Naive B cell (primary cell): ENCODE data around the gene LDLRAD4. TPM values are rescaled to one million over a fixed set of nuclear protein-coding genes. Genes with fewer than 3 reads are reported as not detected.

Experiments
- ATAC-seq, 2 donors: fragments of 150-1000 bp; cut with Tn5 transposase; 2 replicates each; pipeline ENCODE4 v1.10.0; 2021; ENCODE audit warnings: low read depth in 2 of 2, mild to moderate bottlenecking in 2 of 2, moderate library complexity in 2 of 2
- DNase-seq: peaks from one replicate; pipeline ENCODE4 v3.0.0; 2022
- H3K27ac Mint-ChIP-seq, 6 donors: one replicate each; pipeline ENCODE4 v1.8.0; 2020 to 2022; ENCODE audit warnings: mild to moderate bottlenecking in 6 of 6, mixed read lengths in 6 of 6, moderate library complexity in 5 of 6, inconsistent platforms in 2 of 6
- H3K27me3 Mint-ChIP-seq, 3 donors: one replicate each; pipeline ENCODE4 v1.8.0; 2021 to 2022; ENCODE audit warnings: mixed read lengths in 3 of 3, mild to moderate bottlenecking in 1 of 3
- H3K36me3 Mint-ChIP-seq, 2 donors: one replicate each; pipeline ENCODE4 v1.8.0; 2020 to 2022; ENCODE audit warnings: mixed read lengths in 2 of 2, inconsistent platforms in 1 of 2, mild to moderate bottlenecking in 1 of 2
- H3K4me1 Mint-ChIP-seq, 3 donors: one replicate each; pipeline ENCODE4 v1.8.0; 2020 to 2022; ENCODE audit warnings: mixed read lengths in 3 of 3, inconsistent platforms in 1 of 3, mild to moderate bottlenecking in 1 of 3, moderate library complexity in 1 of 3
- H3K4me3 Mint-ChIP-seq, 8 donors: one replicate each; pipeline ENCODE4 v1.8.0; 2020 to 2022; ENCODE audit warnings: mild to moderate bottlenecking in 8 of 8, mixed read lengths in 8 of 8, moderate library complexity in 8 of 8, inconsistent platforms in 2 of 8
- H3K9me3 Mint-ChIP-seq, 7 donors: one replicate each; pipeline ENCODE4 v1.8.0; 2020 to 2022; ENCODE audit warnings: mixed read lengths in 7 of 7, mild to moderate bottlenecking in 5 of 7, inconsistent platforms in 2 of 7, moderate library complexity in 1 of 7
- polyA plus RNA-seq, 6 donors: library from polyadenylated mRNA; unstranded; fragments of 300-500 nt; fragmentation: Illumina TruSeq; gene quantifications; one replicate each; pipeline ENCODE4 v1.2.3, GENCODE V29; 2021; ENCODE audit warnings: low read depth in 6 of 6

The LDLRAD4 gene
- polyA plus RNA-seq, 6 donors from 2014 or later: 6.4 to 16.1 (median 9.2) TPM

DNA sequence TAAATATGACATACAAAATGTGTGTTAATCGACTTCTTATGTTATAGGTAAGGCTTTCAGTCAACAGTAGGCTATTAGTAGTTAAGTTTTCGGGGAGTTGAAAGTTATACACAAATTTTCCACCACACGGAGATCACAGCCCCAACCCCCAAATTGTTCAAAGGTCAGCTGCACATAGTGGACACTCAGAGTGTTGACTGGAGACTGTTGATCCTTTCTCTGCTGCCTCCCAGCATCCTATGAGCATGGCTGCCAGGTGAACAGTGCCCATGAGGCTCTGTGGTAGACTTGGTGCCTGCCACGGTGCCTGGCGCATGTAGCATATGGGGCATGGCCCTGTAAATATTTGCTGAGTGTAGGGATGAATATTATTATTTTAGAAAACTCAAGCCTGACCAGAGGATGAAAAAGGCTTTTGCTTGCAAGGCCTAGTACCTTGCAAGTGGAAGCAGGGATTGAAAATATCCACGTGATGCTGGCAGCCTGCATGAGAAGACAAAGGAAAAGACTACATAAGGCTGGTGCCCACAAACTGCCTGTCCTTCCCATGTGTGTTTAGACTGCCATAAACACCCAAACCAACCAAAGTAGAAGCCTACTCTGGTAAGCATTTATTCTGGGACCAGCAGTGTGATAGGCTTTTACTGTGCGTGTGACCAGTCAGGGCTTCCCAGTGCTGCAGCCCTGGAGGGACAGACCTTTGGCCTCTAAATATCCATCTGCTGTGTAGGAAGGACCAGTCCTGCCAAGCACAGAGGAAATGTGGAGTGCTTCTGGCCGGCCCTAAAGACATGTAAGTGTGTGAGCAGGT lies 226.1 kb downstream of the LDLRAD4 start:
- DNase-seq: no peak
- no peaks in the 10 kb centered on the region for H3K9me3 Mint-ChIP-seq
- H3K36me3 Mint-ChIP-seq: no peaks in the 10 kb centered on the region
- ATAC-seq: no peak
- H3K27me3 Mint-ChIP-seq: peaks cover 0 to 6% (median 0%) of the 10 kb centered on the region in 3 donors
- no peak overlapping the region for H3K4me3 Mint-ChIP-seq
- H3K4me1 Mint-ChIP-seq: peaks cover 11 to 12% (median 11%) of the 10 kb centered on the region in 3 donors
- no peak overlapping the region for H3K27ac Mint-ChIP-seq

DNA sequence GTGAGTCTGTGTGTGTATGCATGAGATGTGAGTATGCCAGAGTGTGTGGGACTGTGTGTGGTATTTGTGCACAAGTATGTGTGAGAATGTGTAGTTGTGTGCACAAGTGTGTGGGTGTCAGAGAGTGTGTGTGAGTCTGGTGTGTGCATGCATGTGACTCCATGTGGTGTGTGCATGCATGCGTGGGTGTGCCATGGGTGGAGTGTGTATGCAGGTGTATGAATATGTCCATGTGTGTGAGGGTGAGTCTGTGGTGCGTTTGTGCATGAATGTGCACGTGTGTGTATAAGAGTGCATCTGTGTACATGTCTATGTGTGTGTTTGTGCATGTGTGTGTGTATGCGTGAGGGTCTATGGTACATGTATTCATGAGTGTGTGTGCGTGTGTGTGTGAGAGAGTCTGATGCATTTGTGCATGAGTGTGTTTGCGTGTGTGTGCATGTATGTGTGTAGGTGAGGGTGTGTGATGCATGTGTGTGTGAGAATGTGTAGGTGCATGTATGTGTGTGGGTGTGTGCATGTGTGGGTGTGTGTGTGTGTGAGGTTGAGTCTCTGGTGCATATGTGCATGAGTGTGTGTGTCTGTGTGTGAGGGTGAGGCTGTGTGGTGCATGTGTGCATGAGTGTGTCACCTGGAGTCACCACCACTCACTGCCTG lies 226.8 kb downstream of the LDLRAD4 start:
- Mint-ChIP-seq H3K4me3 (no peak overlapping the region), H3K27me3 (peaks cover 0 to 6% (median 0%) of the 10 kb centered on the region in 3 donors), H3K36me3 (no peaks in the 10 kb centered on the region), H3K27ac (no peak overlapping the region), H3K4me1 (peaks cover 11 to 14% (median 12%) of the 10 kb centered on the region in 3 donors), H3K9me3 (no peaks in the 10 kb centered on the region)
- ATAC-seq (no peak), DNase-seq (no peak)

- Mint-ChIP-seq H3K27me3 (peaks cover 0 to 6% (median 0%) of the 10 kb centered on the region in 3 donors), H3K27ac (no peak overlapping the region), H3K9me3 (no peaks in the 10 kb centered on the region), H3K4me3 (no peak overlapping the region), H3K36me3 (no peaks in the 10 kb centered on the region), H3K4me1 (peaks cover 11 to 18% (median 12%) of the 10 kb centered on the region in 3 donors)
- ATAC-seq: no peak
- no peak for DNase-seq
Observed at GRCh38 chr18:13446024-13446423, 227.5 kb downstream of the LDLRAD4 start.

DNA sequence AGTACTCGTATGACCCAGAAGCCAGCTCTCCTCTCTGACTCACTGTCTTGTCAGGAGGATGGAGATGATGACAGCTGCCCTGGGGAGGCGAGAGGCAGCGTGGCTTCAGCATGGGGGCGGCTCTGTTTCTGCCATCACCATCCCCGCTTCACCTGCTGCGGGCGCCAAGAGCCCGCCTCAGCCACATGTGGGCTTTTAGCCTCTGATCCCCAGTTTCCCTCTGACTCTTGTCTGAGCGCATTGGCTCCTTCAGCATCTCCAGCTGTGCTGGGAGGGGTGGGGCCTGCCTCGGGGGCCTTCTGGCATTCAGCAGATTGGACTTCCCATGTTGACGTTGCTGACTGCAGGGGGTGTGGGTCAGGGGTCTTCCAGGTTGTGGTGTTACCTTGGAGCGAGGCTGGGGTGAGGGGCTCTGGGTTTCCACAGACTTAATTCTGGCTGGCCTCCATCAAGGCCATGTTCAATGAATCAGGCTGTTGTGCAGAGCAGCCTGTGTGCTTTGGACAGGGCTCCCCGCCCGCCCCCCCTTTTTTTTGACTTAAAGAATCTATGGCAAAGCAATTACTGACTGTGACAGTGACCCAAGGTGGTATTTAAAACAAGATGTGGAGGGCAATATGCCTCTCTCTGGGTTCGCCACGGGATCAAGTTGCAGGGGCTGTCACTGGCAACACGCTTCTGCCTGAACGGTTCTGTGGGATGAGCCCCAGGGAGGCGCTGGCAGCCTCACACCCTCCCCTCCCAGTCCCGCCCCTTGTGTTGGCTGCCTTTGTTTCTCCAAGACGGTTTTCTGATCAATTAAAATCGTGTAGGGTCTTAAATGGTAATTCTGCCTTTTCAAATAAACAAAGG lies 228.3 kb downstream of the LDLRAD4 start:
- DNase-seq (no peak), ATAC-seq (no peak)
- Mint-ChIP-seq H3K9me3 (no peaks in the 10 kb centered on the region), H3K36me3 (no peaks in the 10 kb centered on the region), H3K4me1 (peaks cover 12 to 23% (median 14%) of the 10 kb centered on the region in 3 donors), H3K27me3 (peaks cover 0 to 6% (median 3%) of the 10 kb centered on the region in 3 donors), H3K27ac (no peak overlapping the region), H3K4me3 (no peak overlapping the region)

DNA sequence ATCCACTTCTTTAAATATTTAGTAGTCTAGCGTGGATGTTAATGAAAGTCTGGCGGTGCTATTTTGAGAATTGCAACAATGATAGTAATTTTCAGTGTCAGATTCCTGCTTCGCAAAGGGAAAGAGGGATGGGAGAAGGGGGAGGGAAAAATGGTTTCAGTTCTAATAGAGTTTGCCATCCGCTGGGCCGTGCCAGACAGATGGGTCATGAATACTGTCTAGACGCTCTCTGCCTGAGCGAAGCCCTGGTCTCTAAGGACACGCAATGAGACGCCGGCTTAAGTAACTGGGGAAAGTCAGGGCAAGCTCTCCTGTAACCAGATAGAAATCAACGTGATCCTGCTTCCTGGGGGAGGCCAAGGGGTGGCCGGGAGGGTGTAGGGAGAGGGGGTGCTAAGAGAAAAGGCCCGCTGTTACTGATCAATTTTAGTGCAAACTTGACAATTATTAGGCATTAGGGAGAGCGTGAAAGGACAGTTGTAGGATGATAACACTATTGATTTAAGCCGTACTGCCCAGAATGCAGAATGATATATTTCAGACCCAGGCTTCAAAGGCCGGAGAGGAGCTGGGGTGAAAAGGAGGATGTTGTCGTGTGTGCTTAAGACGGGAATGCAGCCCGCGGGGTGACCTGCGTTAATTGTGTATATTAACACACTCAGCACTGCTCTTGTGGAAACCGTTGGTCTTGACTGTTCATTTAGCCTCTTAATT lies 229.2 kb downstream of the LDLRAD4 start:
- Mint-ChIP-seq H3K36me3 (no peaks in the 10 kb centered on the region), H3K4me1 (peaks cover 12 to 23% (median 17%) of the 10 kb centered on the region in 3 donors), H3K9me3 (no peaks in the 10 kb centered on the region), H3K27me3 (peaks cover 0 to 9% (median 6%) of the 10 kb centered on the region in 3 donors), H3K27ac (peak overlapping the region; percentile 49 to 90 (median 70)), H3K4me3 (peak overlapping the region in 5 of 8 donors; percentile 3 to 61 (median 16))
- ATAC-seq (peak; percentile 27 to 79), DNase-seq (no peak)

GRCh38 chr18:13448335-13448795 lies 229.8 kb downstream of the LDLRAD4 start:
- DNase-seq (no peak), ATAC-seq (no peak)
- no peaks in the 10 kb centered on the region for H3K9me3 Mint-ChIP-seq
- H3K4me3 Mint-ChIP-seq: peak overlapping the region in 2 of 8 donors; percentile 3 to 21
- peaks cover 12 to 23% (median 17%) of the 10 kb centered on the region in 3 donors for H3K4me1 Mint-ChIP-seq
- H3K36me3 Mint-ChIP-seq: no peaks in the 10 kb centered on the region
- H3K27ac Mint-ChIP-seq: peak overlapping the region in 1 of 6 donors; percentile 79
- H3K27me3 Mint-ChIP-seq: peaks cover 0 to 9% (median 4%) of the 10 kb centered on the region in 3 donors

DNA sequence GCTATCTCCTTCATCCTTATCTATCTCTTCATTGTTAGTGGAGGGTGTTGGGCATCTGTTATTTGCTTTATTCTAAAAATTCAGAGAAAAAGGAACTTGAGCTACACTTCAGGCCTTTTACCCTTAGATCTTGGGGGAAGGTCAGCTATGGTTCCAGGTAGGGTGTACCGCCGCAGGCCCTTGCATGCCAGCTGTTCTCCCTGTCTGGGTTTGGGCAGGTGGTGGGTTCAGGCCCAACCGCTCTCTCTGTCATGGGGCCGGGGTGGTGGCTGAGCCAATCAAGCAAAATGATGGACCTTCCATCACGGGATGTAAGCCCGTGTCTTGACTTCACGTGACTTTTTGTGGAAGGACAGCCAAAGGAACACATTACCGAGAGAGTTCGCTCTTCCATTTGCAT lies 231.1 kb downstream of the LDLRAD4 start:
- Mint-ChIP-seq H3K4me3 (no peak overlapping the region), H3K27me3 (peaks cover 0 to 16% (median 5%) of the 10 kb centered on the region in 3 donors), H3K27ac (peak overlapping the region in 2 of 6 donors; percentile 27 to 34), H3K9me3 (no peaks in the 10 kb centered on the region), H3K4me1 (peaks cover 12 to 27% (median 17%) of the 10 kb centered on the region in 3 donors), H3K36me3 (no peaks in the 10 kb centered on the region)
- no peak for ATAC-seq
- no peak for DNase-seq

DNA sequence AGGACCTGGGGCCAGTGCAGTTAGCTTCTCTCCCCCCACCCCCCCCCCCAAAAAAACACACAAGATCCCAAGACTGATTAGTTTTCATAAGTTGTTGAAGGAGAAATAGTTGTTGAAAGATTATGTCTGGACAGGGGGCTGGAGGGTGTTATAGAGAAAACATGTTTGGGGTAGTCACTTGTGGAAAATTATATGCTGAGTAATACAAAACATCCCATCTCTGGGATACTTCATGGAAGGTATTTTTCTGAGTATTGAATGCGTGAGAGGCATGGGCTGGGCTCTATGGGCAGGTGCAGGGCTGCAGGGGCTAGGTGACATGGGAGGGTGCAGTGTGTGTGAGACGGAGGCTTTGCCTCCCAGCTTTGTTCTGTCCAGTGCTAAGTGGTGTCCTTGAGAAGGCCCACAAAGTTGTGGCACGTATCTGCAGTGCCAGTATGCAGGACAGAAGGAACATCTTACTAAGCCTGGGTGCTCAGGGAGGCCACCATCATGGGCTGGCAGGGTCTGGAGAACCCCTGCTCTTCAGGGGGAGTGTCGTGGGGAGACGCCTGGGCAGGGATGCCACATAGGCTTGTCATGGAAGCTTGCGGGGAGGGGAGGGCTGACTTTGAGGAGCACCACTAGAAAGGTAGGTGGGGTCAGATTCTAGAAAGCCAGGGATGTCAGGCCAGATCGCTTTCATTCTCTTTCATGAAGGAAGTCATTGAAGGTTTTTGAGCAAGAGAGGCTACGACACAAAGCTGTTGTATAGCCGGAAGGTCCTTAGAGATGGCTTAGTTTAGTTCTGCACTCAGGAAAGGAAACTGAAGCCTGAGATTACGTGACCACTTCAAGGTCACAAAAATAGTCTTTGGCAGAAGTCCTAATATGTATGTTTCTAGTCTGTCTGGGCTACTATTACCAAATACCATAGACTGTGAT lies 232.0 kb downstream of the LDLRAD4 start:
- H3K4me3 Mint-ChIP-seq: no peak overlapping the region
- H3K9me3 Mint-ChIP-seq: no peaks in the 10 kb centered on the region
- H3K4me1 Mint-ChIP-seq: peaks cover 13 to 33% (median 17%) of the 10 kb centered on the region in 3 donors
- H3K27me3 Mint-ChIP-seq: peaks cover 0 to 18% (median 8%) of the 10 kb centered on the region in 3 donors
- ATAC-seq (no peak), DNase-seq (no peak)
- H3K27ac Mint-ChIP-seq: peak overlapping the region in 2 of 6 donors; percentile 23 to 72
- no peaks in the 10 kb centered on the region for H3K36me3 Mint-ChIP-seq

DNA sequence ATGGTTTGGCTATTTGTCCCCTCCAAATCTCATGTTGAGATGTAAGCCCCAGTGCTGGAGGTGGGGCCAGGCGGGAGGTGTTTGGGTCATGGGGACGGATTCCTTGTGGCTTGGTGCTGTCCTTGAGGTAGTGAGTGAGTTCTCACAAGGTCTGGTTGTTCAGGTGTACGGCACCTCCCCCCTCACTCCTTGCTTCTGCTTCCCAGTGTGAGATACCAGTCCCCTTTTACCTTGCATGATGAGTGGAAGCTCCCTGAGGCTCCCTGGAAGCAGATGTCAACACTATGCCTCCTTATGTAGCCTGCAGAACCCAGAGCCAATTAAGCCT lies 232.6 kb downstream of the LDLRAD4 start:
- no peak overlapping the region for H3K27ac Mint-ChIP-seq
- no peak for DNase-seq
- H3K36me3 Mint-ChIP-seq: no peaks in the 10 kb centered on the region
- ATAC-seq: no peak
- H3K4me3 Mint-ChIP-seq: no peak overlapping the region
- H3K9me3 Mint-ChIP-seq: no peaks in the 10 kb centered on the region
- peaks cover 19 to 39% (median 22%) of the 10 kb centered on the region in 3 donors for H3K4me1 Mint-ChIP-seq
- H3K27me3 Mint-ChIP-seq: peaks cover 5 to 22% (median 8%) of the 10 kb centered on the region in 3 donors

DNA sequence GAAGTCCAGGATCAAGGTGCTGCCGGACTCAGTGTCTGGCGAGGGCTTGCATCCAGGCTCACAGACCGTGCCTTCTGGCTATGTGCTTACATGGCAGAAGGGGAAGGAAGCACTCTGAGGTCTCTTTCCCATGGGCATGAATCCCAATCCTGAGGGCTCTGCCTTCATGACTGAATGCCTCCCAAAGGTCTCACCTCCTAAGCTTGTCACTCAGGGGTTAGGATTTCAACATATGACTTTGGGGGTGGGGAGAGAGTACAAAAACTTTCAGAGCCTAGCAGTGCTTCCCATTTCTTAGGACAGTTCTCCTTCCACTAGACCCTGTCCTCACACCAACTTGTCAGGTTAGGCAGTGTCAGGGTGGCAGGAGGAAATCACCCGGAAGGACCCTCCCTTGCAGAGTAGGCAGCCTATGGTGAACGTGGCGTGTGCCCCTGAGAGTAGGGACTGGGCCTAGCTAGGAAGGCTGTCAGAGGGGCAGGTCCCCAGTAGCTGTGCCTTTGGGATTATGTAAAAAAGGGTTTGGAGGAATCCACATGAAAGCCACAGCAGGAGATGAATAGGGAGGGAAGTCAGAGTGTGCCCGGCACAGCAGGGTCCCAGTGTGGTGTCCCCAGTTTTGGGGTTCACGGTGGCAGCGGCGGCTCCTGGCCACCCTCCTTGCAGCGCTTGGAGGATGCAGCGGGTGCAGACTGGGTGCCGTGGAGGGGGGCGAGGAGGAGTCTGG lies 233.3 kb downstream of the LDLRAD4 start:
- no peaks in the 10 kb centered on the region for H3K36me3 Mint-ChIP-seq
- DNase-seq: no peak
- H3K27ac Mint-ChIP-seq: peak overlapping the region in 1 of 6 donors; percentile 65
- no peaks in the 10 kb centered on the region for H3K9me3 Mint-ChIP-seq
- H3K4me1 Mint-ChIP-seq: peaks cover 25 to 42% (median 28%) of the 10 kb centered on the region in 3 donors
- no peak overlapping the region for H3K4me3 Mint-ChIP-seq
- H3K27me3 Mint-ChIP-seq: peaks cover 8 to 28% (median 8%) of the 10 kb centered on the region in 3 donors
- ATAC-seq: no peak

DNA sequence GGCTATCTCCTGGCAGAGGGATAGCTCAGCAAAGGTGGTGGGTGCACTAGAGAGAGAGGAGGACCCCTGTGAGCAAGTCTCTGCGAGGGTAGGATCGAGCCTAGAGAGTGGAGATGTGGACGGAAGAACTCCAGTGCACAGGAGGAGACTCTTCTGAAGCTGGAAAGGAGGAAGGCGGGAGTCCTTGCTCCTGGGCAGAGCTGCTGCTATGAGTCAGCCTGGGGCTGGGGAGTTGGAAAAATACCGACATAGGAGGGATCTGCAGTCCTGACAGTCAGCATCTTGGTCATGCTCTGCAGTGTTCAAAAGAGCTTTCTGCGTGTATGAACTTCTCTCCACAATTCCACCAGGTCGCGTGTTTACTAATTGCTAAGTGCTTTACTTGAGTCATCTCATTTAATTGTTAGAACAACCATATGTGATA lies 233.8 kb downstream of the LDLRAD4 start:
- Mint-ChIP-seq H3K36me3 (no peaks in the 10 kb centered on the region), H3K27ac (no peak overlapping the region), H3K4me3 (no peak overlapping the region), H3K4me1 (peaks cover 30 to 48% (median 33%) of the 10 kb centered on the region in 3 donors), H3K27me3 (peaks cover 13 to 34% (median 14%) of the 10 kb centered on the region in 3 donors), H3K9me3 (peaks cover 0 to 3% (median 0%) of the 10 kb centered on the region in 7 donors)
- ATAC-seq (no peak), DNase-seq (no peak)
